GM23338 (cell line): Measurements from ENCODE around the gene PAX2. TPM values are rescaled to one million over a fixed set of nuclear protein-coding genes. Genes with fewer than 3 reads are reported as not detected.

Source experiments
- ATAC-seq: fragments of 200-7000 bp; cut with Tn5 transposase; 3 replicates; pipeline ENCODE4 v1.9.1; 2020
- DNase-seq: peaks from one replicate; pipeline ENCODE4 v3.0.0-alpha.2; 2015; ENCODE audit warnings: low spot score
- H2AFZ ChIP-seq: fragments of 200-600 bp; sonication (generic); 2 replicates; pipeline ENCODE4 v1.8.0; 2016; ENCODE audit warnings: antibody characterized with exemption, mild to moderate bottlenecking, moderate library complexity
- H3F3A ChIP-seq: fragments of 200-600 bp; sonication (generic); replicated peaks from 2 replicates; pipeline ENCODE4 v1.8.0; 2017; ENCODE audit warnings: antibody characterized with exemption, mixed run types, low read depth
- H3K27ac ChIP-seq: fragments of 200-600 bp; sonication (generic); 2 replicates; pipeline ENCODE4 v1.6.1; 2016; ENCODE audit warnings: low read depth
- H3K27me3 ChIP-seq: fragments of 200-600 bp; sonication (generic); 2 replicates; pipeline ENCODE4 v1.8.0; 2016; ENCODE audit warnings: mild to moderate bottlenecking, mixed run types, moderate library complexity; ENCODE audit not compliant: insufficient read depth
- H3K36me3 ChIP-seq: fragments of 200-600 bp; sonication (generic); 2 replicates; pipeline ENCODE4 v1.8.0; 2016; ENCODE audit warnings: mild to moderate bottlenecking; ENCODE audit not compliant: insufficient read depth
- H3K4me1 ChIP-seq: fragments of 200-600 bp; sonication (generic); 2 replicates; pipeline ENCODE4 v1.8.0; 2016; ENCODE audit warnings: mild to moderate bottlenecking, moderate library complexity; ENCODE audit not compliant: insufficient read depth
- H3K4me2 ChIP-seq: fragments of 200-600 bp; sonication (generic); 2 replicates; pipeline ENCODE4 v1.7.1; 2017; ENCODE audit warnings: mixed run types
- H3K4me3 ChIP-seq: fragments of 200-600 bp; sonication (generic); 2 replicates; pipeline ENCODE4 v1.6.1; 2016; ENCODE audit warnings: mixed run types
- H3K79me2 ChIP-seq: fragments of 200-600 bp; sonication (generic); replicated peaks from 2 replicates; pipeline ENCODE4 v1.8.0; 2017; ENCODE audit warnings: mild to moderate bottlenecking; ENCODE audit not compliant: insufficient read depth
- H3K9me2 ChIP-seq: fragments of 200-600 bp; sonication (generic); 2 replicates; pipeline ENCODE4 v1.8.0; 2017; ENCODE audit not compliant: insufficient read depth
- H4K20me1 ChIP-seq: fragments of 200-600 bp; sonication (generic); replicated peaks from 2 replicates; pipeline ENCODE4 v1.8.0; 2017; ENCODE audit warnings: mild to moderate bottlenecking; ENCODE audit not compliant: insufficient read depth
- H3K27ac Mint-ChIP-seq: 2 replicates; pipeline ENCODE4 v1.8.0; 2020; ENCODE audit warnings: inconsistent platforms, mild to moderate bottlenecking, moderate library complexity, mixed read lengths
- H3K27me3 Mint-ChIP-seq: 3 replicates; pipeline ENCODE4 v1.8.0; 2022; ENCODE audit warnings: low read depth, mild to moderate bottlenecking, moderate library complexity, mixed read lengths, inconsistent platforms; ENCODE audit not compliant: insufficient read depth, poor library complexity
- H3K36me3 Mint-ChIP-seq: 3 replicates; pipeline ENCODE4 v1.8.0; 2021; ENCODE audit warnings: low read depth, mild to moderate bottlenecking, inconsistent platforms, moderate library complexity, mixed read lengths
- H3K4me1 Mint-ChIP-seq: 3 replicates; pipeline ENCODE4 v1.8.0; 2020; ENCODE audit warnings: mild to moderate bottlenecking, inconsistent platforms, mixed read lengths
- H3K4me3 Mint-ChIP-seq: 3 replicates; pipeline ENCODE4 v1.8.0; 2021; ENCODE audit warnings: moderate library complexity, mild to moderate bottlenecking, inconsistent platforms, mixed read lengths
- H3K9me3 Mint-ChIP-seq: 3 replicates; pipeline ENCODE4 v1.8.0; 2020; ENCODE audit warnings: moderate library complexity, mild to moderate bottlenecking, inconsistent platforms, mixed read lengths
- CTCF ChIP-seq, 2 experiments: fragments of 200-600 bp in 1 of 2; sonication (generic) in 1 of 2; conservative IDR thresholded peaks; 2 replicates each; pipeline versions ENCODE4 v1.5.1 to v1.6.1; 2016 to 2017; ENCODE audit warnings: antibody characterized with exemption in 2 of 2, low read depth in 2 of 2, mild to moderate bottlenecking in 2 of 2, moderate library complexity in 1 of 2
- ETS1 ChIP-seq: IDR thresholded peaks from 2 replicates; pipeline ENCODE4 v1.6.1; 2016; ENCODE audit warnings: antibody characterized with exemption
- EZH2 ChIP-seq: fragments of 200-600 bp; sonication (generic); IDR thresholded peaks from one replicate; pipeline ENCODE4 v1.8.0; 2017; ENCODE audit warnings: antibody characterized with exemption, mild to moderate bottlenecking, low read depth; ENCODE audit not compliant: unreplicated experiment
- EZH2phosphoT487 ChIP-seq: fragments of 200-600 bp; sonication (generic); IDR thresholded peaks from one replicate; pipeline ENCODE4 v1.8.1; 2018; ENCODE audit warnings: antibody characterized with exemption; ENCODE audit not compliant: unreplicated experiment
- NANOG ChIP-seq: IDR thresholded peaks from 2 replicates; pipeline ENCODE4 v1.6.1; 2016; ENCODE audit warnings: antibody characterized with exemption, borderline replicate concordance
- POLR2AphosphoS5 ChIP-seq: IDR thresholded peaks from 2 replicates; pipeline ENCODE4 v1.6.1; 2016; ENCODE audit warnings: antibody characterized with exemption, low read depth
- REST ChIP-seq: IDR thresholded peaks from one replicate; pipeline ENCODE4 v1.6.1; 2018; ENCODE audit warnings: antibody characterized with exemption; ENCODE audit not compliant: unreplicated experiment
- STAT1 ChIP-seq: IDR thresholded peaks from one replicate; pipeline ENCODE4 v1.6.1; 2016; ENCODE audit warnings: antibody characterized with exemption; ENCODE audit not compliant: unreplicated experiment
- ZNF114 ChIP-seq: fragments of 250-450 bp; sonication (Bioruptor Pico); IDR thresholded peaks from 2 replicates; pipeline ENCODE4 v1.5.0; 2020; ENCODE audit warnings: mild to moderate bottlenecking, moderate library complexity
- ZNF462 ChIP-seq: fragments of 250-450 bp; sonication (Bioruptor Pico); IDR thresholded peaks from 2 replicates; pipeline ENCODE4 v1.5.0; 2020; ENCODE audit warnings: mild to moderate bottlenecking, moderate library complexity
- polyA plus RNA-seq: library from polyadenylated mRNA; unstranded; fragments of >200 nt; fragmentation: Nextera tagmentation; extraction: Ambion mirVana; gene quantifications from 2 replicates; pipeline ENCODE4 v1.2.1, GENCODE V29; 2016
- total RNA-seq: library from RNA; depleted of rRNA; stranded (reverse); fragments of >200 nt; shearing (Covaris generic); gene quantifications from 2 replicates; pipeline ENCODE4 v1.2.3, GENCODE V29; 2014

PAX2 gene
- total and polyA plus RNA-seq, 2 experiments from 2014 or later: not detected

GRCh38 chr10:100781145-100781665, 35.8 kb downstream of the PAX2 start:
- no peak overlapping the region for H3K27ac ChIP-seq
- ATAC-seq: peak; percentile 61
- no peak overlapping the region for H2AFZ ChIP-seq
- no peaks in the 10 kb centered on the region for H3K27me3 ChIP-seq
- Mint-ChIP-seq H3K27ac (no peak overlapping the region), H3K9me3 (0 out of 3 replicates have a peak, but pooled peaks cover 3% of the 10 kb centered on the region), H3K36me3 (no peaks in the 10 kb centered on the region; the same call in 2 of the 3 replicates), H3K27me3 (peaks cover 17% of the 10 kb centered on the region), H3K4me1 (peaks cover 14% of the 10 kb centered on the region), H3K4me3 (no peak overlapping the region)
- H3K4me1 ChIP-seq: peaks cover 3% of the 10 kb centered on the region
- H3K79me2 ChIP-seq: no peaks in the 10 kb centered on the region
- no peaks in the 10 kb centered on the region for H3K9me2 ChIP-seq
- TF ChIP-seq NANOG (no peak), REST (no peak), ZNF114 (CRISPR knock-in tag) (no peak), EZH2 (no peak), STAT1 (no peak), CTCF (conservative IDR thresholded peaks at IDR 0.05; ENCODE audit: low read depth in 2 of 2) (no peak), EZH2phosphoT487 (no peak), ETS1 (no peak), POLR2AphosphoS5 (no peak), ZNF462 (CRISPR knock-in tag) (no peak)
- H3K36me3 ChIP-seq: no peaks in the 10 kb centered on the region
- no peaks in the 10 kb centered on the region for H4K20me1 ChIP-seq
- H3K4me2 ChIP-seq: no peak overlapping the region
- no peaks in the 10 kb centered on the region for H3F3A ChIP-seq
- DNase-seq: no peak
- no peak overlapping the region for H3K4me3 ChIP-seq
